NCI-H1092 treated with DMSO at 0.1 percent for 48 hours (cell line): ENCODE results near the gene PUS7.
"Not testable (repeated sequence)": the region's sequence is repeated elsewhere in the genome, so short reads cannot be mapped to it uniquely, and the experiment has no call there.

Source experiments
- DNase-seq: peaks from one replicate; lab custom pipeline; 2025; lab: John Stamatoyannopoulos, UW

The PUS7 gene

GRCh38 chr7:105448181-105448580 lies 73.9 kb downstream of the PUS7 start:
- no peak for DNase-seq

GRCh38 chr7:105444342-105444987 lies 77.6 kb downstream of the PUS7 start:
- no peak for DNase-seq

GRCh38 chr7:105442214-105442613 lies 79.9 kb downstream of the PUS7 start:
- not testable (repeated sequence) for DNase-seq

GRCh38 chr7:105439174-105439893 lies 82.7 kb downstream of the PUS7 start:
- peak; percentile 80 for DNase-seq

GRCh38 chr7:105438847-105439173 lies 83.3 kb downstream of the PUS7 start:
- no peak for DNase-seq

- DNase-seq = no peak
Measured at GRCh38 chr7:105438254-105438653, 83.8 kb downstream of the PUS7 start.

- DNase-seq = not testable (repeated sequence)
Measured at GRCh38 chr7:105437356-105437755, 84.7 kb downstream of the PUS7 start.

- DNase-seq = peak; percentile 31
Measured at GRCh38 chr7:105429746-105430612, 92.1 kb downstream of the PUS7 start.

GRCh38 chr7:105426606-105427146 lies 95.4 kb downstream of the PUS7 start:
- DNase-seq = no peak

GRCh38 chr7:105423987-105424386 lies 98.1 kb downstream of the PUS7 start:
- no peak for DNase-seq

GRCh38 chr7:105413887-105414437 lies 108.1 kb downstream of the PUS7 start:
- no peak for DNase-seq

GRCh38 chr7:105410774-105411173 lies 111.3 kb downstream of the PUS7 start:
- DNase-seq = not testable (repeated sequence)

- DNase-seq = not testable (repeated sequence)
Measured at GRCh38 chr7:105409775-105410174, 112.3 kb downstream of the PUS7 start.

- DNase-seq = no peak
Measured at GRCh38 chr7:105408791-105409410, 113.2 kb downstream of the PUS7 start.
